Caco-2 (cell line): ENCODE data around the gene FGF10. TPM values are rescaled to one million over a fixed set of nuclear protein-coding genes. Genes with fewer than 3 reads are reported as not detected.

ENCODE experiments used
- BruUV-seq: library from RNA; stranded (reverse); fragments of 400-500 nt; replicated peaks from 2 replicates; lab custom pipeline; 2021; lab: Mats Ljungman, UMichigan
- CTCF ChIA-PET: fragments of 300-600 bp; sonication (Branson Sonifier 250); formaldehyde crosslinking; loops from one replicate; lab custom pipeline; 2022; ENCODE audit warnings: antibody characterized with exemption; lab: Charles Lee
- POLR2A ChIA-PET: fragments of 300-600 bp; sonication (Branson Sonifier 250); formaldehyde crosslinking; loops from one replicate; lab custom pipeline; 2022; ENCODE audit warnings: antibody characterized with exemption; lab: Charles Lee
- DNase-seq, 2 experiments: peaks; one replicate each; pipeline versions ENCODE4 v3.0.0 to v3.0.0-alpha.2; 2020 to 2022
- H3K27me3 ChIP-seq: replicated peaks from 2 replicates; pipeline ENCODE4 v1.6.0; 2011; ENCODE audit warnings: low read length; ENCODE audit not compliant: control insufficient read depth, insufficient read depth
- H3K36me3 ChIP-seq: 2 replicates; pipeline ENCODE4 v1.5.1; 2011; ENCODE audit warnings: low read length; ENCODE audit not compliant: control insufficient read depth, insufficient read depth
- H3K4me1 ChIP-seq: fragments of 250-450 bp; sonication (Bioruptor Pico); 2 replicates; pipeline ENCODE4 v1.5.1; 2020; ENCODE audit warnings: mild to moderate bottlenecking
- H3K4me3 ChIP-seq: 2 replicates; pipeline ENCODE4 v1.5.1; 2011; ENCODE audit warnings: low read depth, mild to moderate bottlenecking, control low read depth, low read length
- H3K9me3 ChIP-seq: fragments of 250-450 bp; sonication (Bioruptor Pico); 2 replicates; pipeline ENCODE4 v1.5.1; 2020; ENCODE audit warnings: mild to moderate bottlenecking, moderate library complexity
- H3K27ac Mint-ChIP-seq: one replicate; pipeline ENCODE4 v1.8.0; 2022; ENCODE audit warnings: mixed read lengths; ENCODE audit not compliant: unreplicated experiment
- H3K27me3 Mint-ChIP-seq: one replicate; pipeline ENCODE4 v1.8.0; 2022; ENCODE audit warnings: mixed read lengths; ENCODE audit not compliant: insufficient read depth, unreplicated experiment
- H3K36me3 Mint-ChIP-seq: one replicate; pipeline ENCODE4 v1.8.0; 2022; ENCODE audit warnings: mild to moderate bottlenecking, mixed read lengths; ENCODE audit not compliant: insufficient read depth, unreplicated experiment
- H3K4me1 Mint-ChIP-seq: one replicate; pipeline ENCODE4 v1.8.0; 2022; ENCODE audit warnings: low read depth, mixed read lengths; ENCODE audit not compliant: unreplicated experiment
- H3K4me3 Mint-ChIP-seq: one replicate; pipeline ENCODE4 v1.8.0; 2022; ENCODE audit warnings: mild to moderate bottlenecking, moderate library complexity, mixed read lengths; ENCODE audit not compliant: unreplicated experiment
- H3K9me3 Mint-ChIP-seq: one replicate; pipeline ENCODE4 v1.8.0; 2022; ENCODE audit warnings: mixed read lengths; ENCODE audit not compliant: unreplicated experiment
- CTCF ChIP-seq, 2 experiments: fragments of 200-600 bp in 1 of 2; IDR thresholded peaks; 1 replicate in 1 of 2; 2 replicates in 1 of 2; pipeline versions ENCODE4 v1.5.1 to v1.8.0; 2011 to 2022; ENCODE audit warnings: antibody characterized with exemption in 1 of 2, control low read depth in 1 of 2, inconsistent platforms in 1 of 2, low read depth in 1 of 2, low read length in 1 of 2, mild to moderate bottlenecking in 1 of 2, moderate library complexity in 1 of 2; ENCODE audit not compliant: insufficient read depth in 1 of 2, severe bottlenecking in 1 of 2, unreplicated experiment in 1 of 2
- intact Hi-C: fragments of 100-400 bp; cut with micrococcal nuclease; formaldehyde crosslinking; loops from one replicate; pipeline ENCODE4 v1.10.0; 2022; ENCODE audit not compliant: unreplicated experiment
- total RNA-seq: library from RNA; stranded (reverse); gene quantifications from 2 replicates; pipeline ENCODE4 v1.2.3, GENCODE V29; 2022

The FGF10 gene
- total RNA-seq, 1 experiment from 2014 or later, result not detected

- Mint-ChIP-seq H3K4me1 (no peaks in the 10 kb centered on the region), H3K27me3 (peaks cover 9% of the 10 kb centered on the region), H3K9me3 (no peaks in the 10 kb centered on the region), H3K27ac (no peak overlapping the region), H3K4me3 (no peak overlapping the region), H3K36me3 (no peaks in the 10 kb centered on the region)
- H3K36me3 ChIP-seq, result no peaks in the 10 kb centered on the region
- no peak for TF ChIP-seq CTCF (IDR thresholded peaks at IDR 0.05; ENCODE audit: insufficient read depth in 1 of 2, low read depth in 1 of 2, low read length in 1 of 2, severe bottlenecking in 1 of 2, unreplicated experiment in 1 of 2)
- intact Hi-C loops, result no loop called here
- H3K4me3 ChIP-seq, result no peak overlapping the region
- POLR2A ChIA-PET, result no interaction called here
- no peaks in the 10 kb centered on the region for H3K4me1 ChIP-seq
- no peak for DNase-seq
- CTCF ChIA-PET, result no interaction called here
- H3K9me3 ChIP-seq, result no peaks in the 10 kb centered on the region
- no TSS peak for BruUV-seq
- H3K27me3 ChIP-seq, result no peaks in the 10 kb centered on the region
These were observed 12.2 kb downstream of the FGF10 start for GRCh38 chr5:44377057-44377456.

- no peak overlapping the region for H3K4me3 Mint-ChIP-seq
- H3K9me3 ChIP-seq, result no peaks in the 10 kb centered on the region
- CTCF ChIA-PET, result no interaction called here
These were observed 17.2 kb downstream of the FGF10 start for GRCh38 chr5:44372028-44372427.

GRCh38 chr5:44367203-44367602, 22.0 kb downstream of the FGF10 start:
- Mint-ChIP-seq H3K4me3 (no peak overlapping the region), H3K27me3 (peaks cover 13% of the 10 kb centered on the region), H3K4me1 (no peaks in the 10 kb centered on the region), H3K27ac (no peak overlapping the region), H3K36me3 (no peaks in the 10 kb centered on the region), H3K9me3 (no peaks in the 10 kb centered on the region)
- H3K27me3 ChIP-seq, result no peaks in the 10 kb centered on the region
- ChIA-PET CTCF (no interaction called here), POLR2A (no interaction called here)
- H3K4me3 ChIP-seq, result no peak overlapping the region
- no peaks in the 10 kb centered on the region for H3K9me3 ChIP-seq
- DNase-seq, result no peak
- intact Hi-C loops, result no loop called here
- no peak for TF ChIP-seq CTCF (IDR thresholded peaks at IDR 0.05; ENCODE audit: insufficient read depth in 1 of 2, low read depth in 1 of 2, low read length in 1 of 2, severe bottlenecking in 1 of 2, unreplicated experiment in 1 of 2)
- no TSS peak for BruUV-seq
- no peaks in the 10 kb centered on the region for H3K4me1 ChIP-seq
- H3K36me3 ChIP-seq, result no peaks in the 10 kb centered on the region

More at GRCh38 chr5:44372028-44372427, 17.2 kb downstream of the FGF10 start:
- Mint-ChIP-seq H3K27ac (no peak overlapping the region), H3K36me3 (no peaks in the 10 kb centered on the region), H3K9me3 (no peaks in the 10 kb centered on the region), H3K27me3 (peaks cover 5% of the 10 kb centered on the region), H3K4me1 (no peaks in the 10 kb centered on the region)
- Histone ChIP-seq H3K4me1 (no peaks in the 10 kb centered on the region), H3K36me3 (no peaks in the 10 kb centered on the region), H3K27me3 (no peaks in the 10 kb centered on the region), H3K4me3 (no peak overlapping the region)
- intact Hi-C loops, result no loop called here
- DNase-seq, result no peak
- no TSS peak for BruUV-seq
- TF ChIP-seq CTCF (IDR thresholded peaks at IDR 0.05; ENCODE audit: insufficient read depth in 1 of 2, low read depth in 1 of 2, low read length in 1 of 2, severe bottlenecking in 1 of 2, unreplicated experiment in 1 of 2), result no peak
- POLR2A ChIA-PET, result no interaction called here
